ENCODE data around the gene RFC2. TPM values are rescaled to one million over a fixed set of nuclear protein-coding genes. Genes with fewer than 3 reads are reported as not detected.

Gene RFC2
- total RNA-seq, 2 experiments from 2014 or later: 77.4 to 79.2 TPM

- POLR2A ChIA-PET: interaction anchor here (0.6 kb wide), 2 partner anchors 68 to 115 kb away, joined by 3 to 10 read pairs; no protein-coding TSS in a partner anchor
- CTCF ChIA-PET (ENCODE audit: unreplicated experiment): no interaction called here
- TF ChIP-seq EZH2phosphoT487 (IDR thresholded peaks at IDR 0.05; ENCODE audit: borderline replicate concordance, low read depth, low read length) (no peak), CTCF (conservative IDR thresholded peaks at IDR 0.05; ENCODE audit: low read length) (no peak)
- Histone ChIP-seq H3K4me2 (ENCODE audit: low read length) (no peak overlapping the region), H3K27ac (ENCODE audit: low read depth, low read length, poor library complexity, severe bottlenecking) (no peak overlapping the region), H3K9me3 (ENCODE audit: low read length) (no peaks in the 10 kb centered on the region), H3K79me2 (ENCODE audit: insufficient read depth, low read depth, low read length) (no peaks in the 10 kb centered on the region), H3K36me3 (ENCODE audit: insufficient read depth, low read length) (no peaks in the 10 kb centered on the region), H3K4me1 (ENCODE audit: insufficient read depth, low read length, poor library complexity, severe bottlenecking) (peaks cover 17% of the 10 kb centered on the region), H2AFZ (ENCODE audit: low read length) (no peak overlapping the region), H4K20me1 (ENCODE audit: insufficient read depth, low read length) (no peaks in the 10 kb centered on the region), H3K9me2 (ENCODE audit: insufficient read depth, low read length) (no peaks in the 10 kb centered on the region), H3K4me3 (ENCODE audit: low read depth, low read length, poor library complexity, severe bottlenecking) (no peak overlapping the region)
- intact Hi-C loops (cut with micrococcal nuclease; ENCODE audit: unreplicated experiment): loop anchor here (5.0 kb wide), 1 partner anchor 108 kb away; no protein-coding TSS in a partner anchor
- no peak for DNase-seq (ENCODE audit: low spot score)
- no TSS peak for BruUV-seq (replicated peaks)
Measured at GRCh38 chr7:74294191-74294998, 40.2 kb upstream of the RFC2 start.

GRCh38 chr7:74293577-74293908 is 39.3 kb upstream of the RFC2 start:
- ChIA-PET CTCF (ENCODE audit: unreplicated experiment) (no interaction called here), POLR2A (no interaction called here)
- DNase-seq (ENCODE audit: low spot score): no peak
- BruUV-seq (replicated peaks): no TSS peak
- no peaks in the 10 kb centered on the region for H3K79me2 ChIP-seq (ENCODE audit: insufficient read depth, low read depth, low read length)
- intact Hi-C loops (cut with micrococcal nuclease; ENCODE audit: unreplicated experiment): loop anchor here (5.0 kb wide), 1 partner anchor 109 kb away; no protein-coding TSS in a partner anchor
- TF ChIP-seq EZH2phosphoT487 (IDR thresholded peaks at IDR 0.05; ENCODE audit: borderline replicate concordance, low read depth, low read length): no peak
- no peak overlapping the region for H3K4me3 ChIP-seq (ENCODE audit: low read depth, low read length, poor library complexity, severe bottlenecking)
- no peak overlapping the region for H3K4me2 ChIP-seq (ENCODE audit: low read length)
- no peak overlapping the region for H2AFZ ChIP-seq (ENCODE audit: low read length)
- no peaks in the 10 kb centered on the region for H4K20me1 ChIP-seq (ENCODE audit: insufficient read depth, low read length)
- H3K36me3 ChIP-seq (ENCODE audit: insufficient read depth, low read length): no peaks in the 10 kb centered on the region
- H3K4me1 ChIP-seq (ENCODE audit: insufficient read depth, low read length, poor library complexity, severe bottlenecking): peaks cover 23% of the 10 kb centered on the region
- no peaks in the 10 kb centered on the region for H3K9me2 ChIP-seq (ENCODE audit: insufficient read depth, low read length)
- H3K9me3 ChIP-seq (ENCODE audit: low read length): no peaks in the 10 kb centered on the region
- no peak overlapping the region for H3K27ac ChIP-seq (ENCODE audit: low read depth, low read length, poor library complexity, severe bottlenecking)

- Histone ChIP-seq H4K20me1 (ENCODE audit: insufficient read depth, low read length) (no peaks in the 10 kb centered on the region), H3K27ac (ENCODE audit: low read depth, low read length, poor library complexity, severe bottlenecking) (no peak overlapping the region), H3K9me3 (ENCODE audit: low read length) (no peaks in the 10 kb centered on the region), H3K4me1 (ENCODE audit: insufficient read depth, low read length, poor library complexity, severe bottlenecking) (peaks cover 28% of the 10 kb centered on the region), H3K4me2 (ENCODE audit: low read length) (no peak overlapping the region), H2AFZ (ENCODE audit: low read length) (no peak overlapping the region), H3K4me3 (ENCODE audit: low read depth, low read length, poor library complexity, severe bottlenecking) (no peak overlapping the region), H3K36me3 (ENCODE audit: insufficient read depth, low read length) (no peaks in the 10 kb centered on the region), H3K9me2 (ENCODE audit: insufficient read depth, low read length) (no peaks in the 10 kb centered on the region), H3K79me2 (ENCODE audit: insufficient read depth, low read depth, low read length) (no peaks in the 10 kb centered on the region)
- no peak for DNase-seq (ENCODE audit: low spot score)
- POLR2A ChIA-PET: interaction anchor here (0.6 kb wide), 1 partner anchor 71 kb away, joined by 6 read pairs; no protein-coding TSS in a partner anchor
- BruUV-seq (replicated peaks): no TSS peak
- TF ChIP-seq EZH2phosphoT487 (IDR thresholded peaks at IDR 0.05; ENCODE audit: borderline replicate concordance, low read depth, low read length): no peak
- TF ChIP-seq CTCF (conservative IDR thresholded peaks at IDR 0.05; ENCODE audit: low read length): no peak
- intact Hi-C loops (cut with micrococcal nuclease; ENCODE audit: unreplicated experiment): loop anchor here (5.0 kb wide), 1 partner anchor 109 kb away; no protein-coding TSS in a partner anchor
- CTCF ChIA-PET (ENCODE audit: unreplicated experiment): interaction anchor here (0.5 kb wide), 1 partner anchor 21 kb away, joined by 5 read pairs; no protein-coding TSS in a partner anchor
Measured at GRCh38 chr7:74292757-74293576, 38.8 kb upstream of the RFC2 start.

Data from OCI-LY7 (cell line).